ENCODE measurements around the gene PTPRG.
"Not testable (repeated sequence)": the region's sequence is repeated elsewhere in the genome, so short reads cannot be mapped to it uniquely, and the experiment has no call there.

Gene PTPRG

GRCh38 chr3:61733000-61733399 is 171.6 kb downstream of the PTPRG start:
- H3K9me3 Mint-ChIP-seq = peaks cover 4% of the 10 kb centered on the region
- no peaks in the 10 kb centered on the region for H3K27me3 Mint-ChIP-seq
- no peaks in the 10 kb centered on the region for H3K36me3 Mint-ChIP-seq (ENCODE audit: low read depth)
- no peaks in the 10 kb centered on the region for H3K4me1 Mint-ChIP-seq (ENCODE audit: low read depth)
- H3K4me3 Mint-ChIP-seq = no peak overlapping the region
- H3K27ac Mint-ChIP-seq = no peak overlapping the region

- Mint-ChIP-seq H3K9me3 (peaks cover 4% of the 10 kb centered on the region), H3K27ac (no peak overlapping the region), H3K4me1 (ENCODE audit: low read depth) (no peaks in the 10 kb centered on the region), H3K4me3 (no peak overlapping the region), H3K36me3 (ENCODE audit: low read depth) (no peaks in the 10 kb centered on the region), H3K27me3 (no peaks in the 10 kb centered on the region)
Observed at GRCh38 chr3:61733876-61734275, 172.5 kb downstream of the PTPRG start.

- no peak overlapping the region for H3K27ac Mint-ChIP-seq
- H3K36me3 Mint-ChIP-seq (ENCODE audit: low read depth) = no peaks in the 10 kb centered on the region
- H3K27me3 Mint-ChIP-seq = no peaks in the 10 kb centered on the region
- H3K4me3 Mint-ChIP-seq = no peak overlapping the region
- no peaks in the 10 kb centered on the region for H3K4me1 Mint-ChIP-seq (ENCODE audit: low read depth)
- H3K9me3 Mint-ChIP-seq = peaks cover 4% of the 10 kb centered on the region
Observed at GRCh38 chr3:61734749-61735686, 173.6 kb downstream of the PTPRG start.

- no peaks in the 10 kb centered on the region for H3K36me3 Mint-ChIP-seq (ENCODE audit: low read depth)
- H3K27me3 Mint-ChIP-seq = no peaks in the 10 kb centered on the region
- H3K9me3 Mint-ChIP-seq = peaks cover 4% of the 10 kb centered on the region
- no peaks in the 10 kb centered on the region for H3K4me1 Mint-ChIP-seq (ENCODE audit: low read depth)
- no peak overlapping the region for H3K27ac Mint-ChIP-seq
- no peak overlapping the region for H3K4me3 Mint-ChIP-seq
Observed at GRCh38 chr3:61736506-61736905, 175.1 kb downstream of the PTPRG start.

GRCh38 chr3:61739640-61740039 is 178.3 kb downstream of the PTPRG start:
- no peaks in the 10 kb centered on the region for H3K36me3 Mint-ChIP-seq (ENCODE audit: low read depth)
- no peak overlapping the region for H3K27ac Mint-ChIP-seq
- no peaks in the 10 kb centered on the region for H3K27me3 Mint-ChIP-seq
- H3K9me3 Mint-ChIP-seq = peaks cover 4% of the 10 kb centered on the region
- no peaks in the 10 kb centered on the region for H3K4me1 Mint-ChIP-seq (ENCODE audit: low read depth)
- H3K4me3 Mint-ChIP-seq = no peak overlapping the region

- Mint-ChIP-seq H3K36me3 (ENCODE audit: low read depth) (no peaks in the 10 kb centered on the region), H3K27me3 (no peaks in the 10 kb centered on the region), H3K4me1 (ENCODE audit: low read depth) (no peaks in the 10 kb centered on the region), H3K27ac (no peak overlapping the region), H3K9me3 (peaks cover 4% of the 10 kb centered on the region), H3K4me3 (no peak overlapping the region)
Observed at GRCh38 chr3:61740494-61740893, 179.1 kb downstream of the PTPRG start.

- peaks cover 4% of the 10 kb centered on the region for H3K9me3 Mint-ChIP-seq
- H3K27me3 Mint-ChIP-seq = no peaks in the 10 kb centered on the region
- no peaks in the 10 kb centered on the region for H3K36me3 Mint-ChIP-seq (ENCODE audit: low read depth)
- no peak overlapping the region for H3K4me3 Mint-ChIP-seq
- H3K4me1 Mint-ChIP-seq (ENCODE audit: low read depth) = no peaks in the 10 kb centered on the region
- no peak overlapping the region for H3K27ac Mint-ChIP-seq
Observed at GRCh38 chr3:61741551-61741950, 180.2 kb downstream of the PTPRG start.

- Mint-ChIP-seq H3K4me1 (ENCODE audit: low read depth) (no peaks in the 10 kb centered on the region), H3K9me3 (peaks cover 2% of the 10 kb centered on the region), H3K36me3 (ENCODE audit: low read depth) (no peaks in the 10 kb centered on the region), H3K27me3 (no peaks in the 10 kb centered on the region), H3K4me3 (no peak overlapping the region), H3K27ac (no peak overlapping the region)
Observed at GRCh38 chr3:61742006-61742405, 180.6 kb downstream of the PTPRG start.

GRCh38 chr3:61743067-61743466 is 181.7 kb downstream of the PTPRG start:
- Mint-ChIP-seq H3K27me3 (no peaks in the 10 kb centered on the region), H3K36me3 (ENCODE audit: low read depth) (no peaks in the 10 kb centered on the region), H3K4me1 (ENCODE audit: low read depth) (no peaks in the 10 kb centered on the region), H3K27ac (no peak overlapping the region), H3K9me3 (no peaks in the 10 kb centered on the region), H3K4me3 (no peak overlapping the region)

GRCh38 chr3:61743686-61744242 is 182.4 kb downstream of the PTPRG start:
- H3K36me3 Mint-ChIP-seq (ENCODE audit: low read depth) = no peaks in the 10 kb centered on the region
- H3K4me3 Mint-ChIP-seq = no peak overlapping the region
- no peak overlapping the region for H3K27ac Mint-ChIP-seq
- H3K9me3 Mint-ChIP-seq = no peaks in the 10 kb centered on the region
- H3K4me1 Mint-ChIP-seq (ENCODE audit: low read depth) = no peaks in the 10 kb centered on the region
- no peaks in the 10 kb centered on the region for H3K27me3 Mint-ChIP-seq

GRCh38 chr3:61748288-61748687 is 186.9 kb downstream of the PTPRG start:
- Mint-ChIP-seq H3K27ac (no peak overlapping the region), H3K9me3 (no peaks in the 10 kb centered on the region), H3K36me3 (ENCODE audit: low read depth) (no peaks in the 10 kb centered on the region), H3K27me3 (no peaks in the 10 kb centered on the region), H3K4me3 (no peak overlapping the region), H3K4me1 (ENCODE audit: low read depth) (no peaks in the 10 kb centered on the region)

GRCh38 chr3:61750766-61751165 is 189.4 kb downstream of the PTPRG start:
- no peaks in the 10 kb centered on the region for H3K36me3 Mint-ChIP-seq (ENCODE audit: low read depth)
- no peak overlapping the region for H3K27ac Mint-ChIP-seq
- no peak overlapping the region for H3K4me3 Mint-ChIP-seq
- H3K27me3 Mint-ChIP-seq = no peaks in the 10 kb centered on the region
- no peaks in the 10 kb centered on the region for H3K4me1 Mint-ChIP-seq (ENCODE audit: low read depth)
- H3K9me3 Mint-ChIP-seq = no peaks in the 10 kb centered on the region

- Mint-ChIP-seq H3K27ac (no peak overlapping the region), H3K36me3 (ENCODE audit: low read depth) (no peaks in the 10 kb centered on the region), H3K27me3 (peaks cover 6% of the 10 kb centered on the region), H3K4me3 (no peak overlapping the region), H3K9me3 (peaks cover 10% of the 10 kb centered on the region), H3K4me1 (ENCODE audit: low read depth) (no peaks in the 10 kb centered on the region)
Observed at GRCh38 chr3:61758839-61759238, 197.5 kb downstream of the PTPRG start.

GRCh38 chr3:61760783-61761182 is 199.4 kb downstream of the PTPRG start:
- H3K9me3 Mint-ChIP-seq = peaks cover 15% of the 10 kb centered on the region
- not testable (repeated sequence) for H3K4me3 Mint-ChIP-seq; H3K27ac Mint-ChIP-seq; H3K4me1 Mint-ChIP-seq (ENCODE audit: low read depth); H3K27me3 Mint-ChIP-seq; H3K36me3 Mint-ChIP-seq (ENCODE audit: low read depth)

- Mint-ChIP-seq H3K27me3 (peaks cover 6% of the 10 kb centered on the region), H3K9me3 (peaks cover 15% of the 10 kb centered on the region), H3K4me1 (ENCODE audit: low read depth) (no peaks in the 10 kb centered on the region), H3K36me3 (ENCODE audit: low read depth) (no peaks in the 10 kb centered on the region), H3K4me3 (no peak overlapping the region), H3K27ac (no peak overlapping the region)
Observed at GRCh38 chr3:61761694-61762430, 200.5 kb downstream of the PTPRG start.
